GM21825 (cell line): Measurements from ENCODE around the gene SSB.
"Not testable (repeated sequence)": the region's sequence is repeated elsewhere in the genome, so short reads cannot be mapped to it uniquely, and the experiment has no call there.

Experiments used
- ATAC-seq: cut with Tn5 transposase; IDR thresholded peaks from one replicate; pipeline ENCODE4 v1.9.1; 2021; ENCODE audit warnings: mild to moderate bottlenecking, moderate library complexity; ENCODE audit not compliant: unreplicated experiment

SSB gene

DNA sequence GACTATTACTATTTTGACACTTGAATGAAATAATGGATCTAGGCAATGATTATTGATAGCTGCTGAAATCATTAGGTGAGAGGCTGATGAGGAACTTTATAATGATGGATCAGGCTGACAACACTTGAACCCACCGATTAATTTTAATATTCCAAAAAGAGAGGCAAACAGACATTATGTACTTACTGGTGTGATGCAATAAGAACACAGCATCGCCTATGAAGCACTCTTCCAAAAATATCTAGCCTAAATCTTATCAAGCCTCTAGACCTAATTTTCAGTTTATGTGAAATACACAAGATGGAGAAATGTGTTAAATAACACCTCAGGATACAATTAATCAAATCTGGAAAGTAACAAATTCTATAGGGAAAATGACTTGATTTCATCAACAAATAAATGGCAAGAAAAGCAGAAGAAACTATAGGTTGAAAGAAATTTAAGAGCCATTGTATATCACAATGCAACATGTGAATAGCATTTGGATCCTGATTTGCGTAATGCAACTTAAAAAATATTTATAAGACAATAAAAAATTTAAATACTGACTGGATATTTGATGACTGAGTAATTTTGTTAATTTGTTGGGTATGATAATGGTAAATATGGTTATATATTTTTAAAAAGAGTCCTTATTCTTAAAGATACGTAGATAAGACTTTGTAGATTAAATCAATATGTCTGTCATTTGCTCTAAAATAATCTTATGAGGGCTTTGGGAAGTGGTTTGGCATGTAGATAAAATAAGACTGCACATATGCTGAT is 17.2 kb upstream of the SSB start:
- ATAC-seq = no peak

DNA sequence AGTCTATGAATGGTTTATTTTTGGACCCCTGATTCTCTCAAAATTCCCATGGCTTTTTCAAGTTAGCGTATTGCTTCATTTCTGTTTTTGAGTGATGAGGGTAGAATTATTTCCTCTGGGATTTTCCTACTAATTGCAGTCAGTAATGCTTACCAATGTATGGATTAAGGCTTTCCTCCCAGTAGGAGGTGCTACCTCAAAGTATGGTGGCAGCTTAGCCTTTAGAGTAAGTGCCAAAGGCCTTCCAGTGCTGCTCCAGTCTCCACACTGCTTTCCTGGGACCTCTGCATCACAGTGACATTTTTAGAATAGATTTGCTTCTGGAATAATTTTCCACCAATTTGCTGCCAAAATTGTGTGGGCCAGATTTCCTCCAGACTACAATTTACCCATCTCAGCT is 16.2 kb upstream of the SSB start:
- ATAC-seq = no peak

DNA sequence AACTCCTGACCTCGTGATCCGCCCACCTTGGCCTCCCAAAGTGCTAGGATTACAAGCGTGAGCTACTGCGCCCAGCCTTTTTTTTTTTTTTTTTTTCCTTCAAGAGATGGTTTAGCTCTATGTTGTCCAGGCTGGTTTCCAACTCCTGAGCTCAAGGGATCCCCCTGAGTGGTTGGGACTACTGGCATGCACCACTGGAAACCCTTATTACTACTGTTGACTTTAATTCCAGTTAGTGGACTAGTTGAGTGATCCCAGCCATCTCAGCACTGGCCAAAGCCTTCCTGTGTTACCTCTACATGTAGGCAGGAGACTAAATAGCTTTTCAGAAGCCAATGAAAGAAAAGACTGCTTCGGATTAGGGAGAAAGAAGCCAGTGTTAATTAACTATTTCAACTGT is 8.1 kb upstream of the SSB start:
- no peak for ATAC-seq

DNA sequence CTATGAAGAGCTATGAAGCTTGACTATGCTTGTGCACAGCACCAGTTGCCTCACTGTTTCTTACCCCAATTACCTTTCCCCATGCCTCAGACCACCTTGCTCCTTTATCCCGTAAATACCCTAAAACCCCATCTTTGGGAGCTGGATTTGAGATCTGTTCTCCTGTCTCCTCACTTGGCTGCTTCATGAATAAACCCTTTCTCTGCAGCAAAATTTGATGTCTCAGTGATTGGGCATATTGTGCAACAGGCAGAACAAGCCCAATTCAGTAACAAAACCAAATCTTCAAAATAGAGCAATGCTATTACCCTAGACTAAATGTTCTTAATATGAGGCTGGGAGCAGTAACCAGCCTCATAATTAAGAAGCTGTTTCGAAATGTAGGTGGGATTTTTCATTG is 3.5 kb upstream of the SSB start:
- no peak for ATAC-seq

DNA sequence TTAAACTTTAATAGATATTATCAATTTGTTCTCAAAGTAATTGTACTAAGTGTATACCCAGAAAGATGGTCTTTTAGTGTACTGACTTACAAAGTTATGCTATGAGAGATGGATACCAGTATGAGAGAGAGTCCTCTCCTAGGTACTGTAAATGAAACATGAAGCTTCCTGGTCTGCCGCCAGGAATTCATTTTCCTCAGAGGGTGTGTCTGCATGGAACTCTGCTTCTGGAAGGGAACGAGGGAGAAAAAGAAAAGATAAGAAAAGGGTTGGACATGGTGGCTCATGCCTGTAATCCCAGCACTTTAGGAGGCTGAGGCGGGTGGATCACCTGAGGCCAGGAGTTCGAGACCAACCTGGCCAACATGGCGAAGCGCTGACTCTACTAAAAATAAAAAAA is 2.2 kb upstream of the SSB start:
- ATAC-seq = no peak

DNA sequence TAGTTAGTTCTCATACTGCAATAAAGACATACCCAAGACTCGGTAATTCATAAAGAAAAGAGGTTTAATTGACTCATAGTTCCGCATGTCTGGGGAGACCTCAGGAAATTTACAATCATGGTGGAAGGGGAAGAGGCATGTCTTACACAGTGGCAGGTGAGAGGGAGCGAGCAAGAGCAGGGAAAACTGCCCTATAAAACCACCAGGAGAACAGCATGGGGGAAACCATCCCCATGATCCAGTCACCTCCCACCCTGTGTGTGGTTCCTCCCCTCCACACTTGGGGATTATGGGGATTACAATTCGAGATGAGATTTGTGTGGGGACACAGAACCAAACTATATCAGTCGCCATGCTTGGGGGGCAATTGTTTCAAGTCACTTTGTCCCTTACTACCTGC is 1.1 kb upstream of the SSB start:
- ATAC-seq = no peak

DNA sequence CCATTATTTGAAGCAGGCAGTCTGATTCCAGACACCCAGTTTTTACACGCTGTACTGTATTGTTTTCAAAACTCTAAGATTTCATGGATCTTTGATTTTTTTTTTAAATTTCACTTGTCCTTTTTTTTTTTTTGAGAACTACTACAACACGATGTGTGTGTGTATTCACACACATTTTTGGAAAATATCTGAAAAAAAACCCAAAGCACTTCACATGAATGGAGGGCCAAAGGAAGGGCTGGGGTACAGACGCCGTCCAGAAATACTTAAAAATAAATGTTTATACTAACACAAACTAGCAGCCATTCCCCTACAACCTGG is 314 bp upstream of the SSB start:
- no peak for ATAC-seq

DNA sequence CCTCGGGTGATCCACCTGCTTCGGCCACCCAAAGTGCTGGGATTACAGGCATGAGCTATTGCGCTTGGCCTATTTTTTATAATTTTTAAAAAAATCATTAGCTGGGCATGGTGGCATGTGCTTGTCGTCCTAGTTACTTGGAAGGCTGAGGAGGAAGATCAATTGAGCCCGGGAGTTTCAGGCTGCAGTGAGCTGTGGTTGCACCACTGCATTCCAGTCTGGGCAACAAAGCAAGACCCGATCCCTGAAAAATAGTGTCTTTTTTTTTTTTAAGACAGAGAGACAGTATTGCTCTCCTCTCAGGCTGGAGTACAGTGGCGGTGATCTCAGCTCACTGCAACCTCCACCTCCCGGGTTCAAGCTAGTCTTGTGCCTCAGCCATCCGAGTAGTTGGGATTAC is 4.8 kb downstream of the SSB start:
- no peak for ATAC-seq

DNA sequence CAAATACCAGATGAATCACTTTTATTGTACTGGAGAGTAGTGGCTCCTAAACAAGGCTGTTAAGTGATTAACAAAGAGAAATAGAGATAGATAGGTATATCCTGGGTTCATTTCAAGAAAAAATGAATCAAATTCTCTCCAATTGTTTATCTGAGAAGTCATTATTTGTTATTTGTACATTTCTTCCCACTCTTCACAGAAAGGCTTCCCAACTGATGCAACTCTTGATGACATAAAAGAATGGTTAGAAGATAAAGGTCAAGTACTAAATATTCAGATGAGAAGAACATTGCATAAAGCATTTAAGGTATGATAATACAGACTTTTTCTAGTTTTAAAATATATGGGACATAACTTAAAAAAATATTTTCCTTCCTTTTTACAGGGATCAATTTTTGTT is 7.9 kb downstream of the SSB start:
- ATAC-seq = no peak

DNA sequence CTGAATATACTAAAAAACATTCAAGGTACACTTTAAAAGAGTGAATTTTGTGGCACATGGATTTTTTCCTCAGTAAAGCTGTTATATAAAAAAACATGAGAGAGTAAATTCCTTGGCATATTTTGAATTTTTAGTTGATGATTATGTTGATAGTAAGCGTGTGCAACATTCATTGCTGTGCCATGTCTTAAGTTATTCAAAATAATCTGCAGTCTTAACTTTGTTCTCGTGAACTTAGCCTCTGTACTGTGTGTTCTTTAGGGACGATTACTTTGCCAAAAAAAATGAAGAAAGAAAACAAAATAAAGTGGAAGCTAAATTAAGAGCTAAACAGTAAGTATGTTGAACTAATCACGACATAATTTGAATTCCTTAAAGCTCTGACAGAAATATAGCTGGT is 9.6 kb downstream of the SSB start:
- ATAC-seq = no peak

DNA sequence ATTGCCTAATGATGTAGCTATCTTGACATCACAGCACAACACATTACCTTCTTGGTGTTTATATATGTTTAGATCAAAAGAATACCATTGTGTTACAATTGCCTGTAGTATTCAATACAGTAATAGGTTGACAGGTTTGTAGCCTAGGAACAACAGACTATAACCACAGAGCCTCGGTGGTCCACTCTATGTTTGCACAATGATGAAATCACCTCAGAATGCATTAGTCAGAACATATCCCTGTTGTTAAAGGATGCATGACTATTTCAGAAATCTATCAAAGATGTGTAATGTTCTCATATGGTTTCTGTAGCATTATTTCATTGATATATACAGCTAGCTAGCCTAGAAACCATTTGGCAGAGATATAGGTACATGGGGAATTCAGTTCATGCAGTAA is 17.2 kb downstream of the SSB start:
- no peak for ATAC-seq

DNA sequence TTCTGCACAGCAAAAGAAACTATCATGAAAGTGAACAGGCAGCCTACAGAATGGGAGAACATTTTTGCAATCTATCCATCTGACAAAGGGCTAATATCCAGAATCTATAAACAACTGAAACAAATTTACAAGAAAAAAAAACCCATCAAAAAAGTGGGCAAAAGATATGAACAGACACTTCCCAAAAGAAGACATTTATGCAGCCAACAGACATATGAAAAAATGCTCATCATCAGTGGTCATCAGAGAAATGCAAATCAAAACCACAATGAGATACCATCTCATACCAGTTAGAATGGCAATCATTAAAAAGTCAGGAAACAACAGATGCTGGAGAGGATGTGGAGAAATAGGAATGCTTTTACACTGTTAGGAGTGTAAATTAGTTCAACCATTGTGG is 18.3 kb downstream of the SSB start:
- ATAC-seq = not testable (repeated sequence)

DNA sequence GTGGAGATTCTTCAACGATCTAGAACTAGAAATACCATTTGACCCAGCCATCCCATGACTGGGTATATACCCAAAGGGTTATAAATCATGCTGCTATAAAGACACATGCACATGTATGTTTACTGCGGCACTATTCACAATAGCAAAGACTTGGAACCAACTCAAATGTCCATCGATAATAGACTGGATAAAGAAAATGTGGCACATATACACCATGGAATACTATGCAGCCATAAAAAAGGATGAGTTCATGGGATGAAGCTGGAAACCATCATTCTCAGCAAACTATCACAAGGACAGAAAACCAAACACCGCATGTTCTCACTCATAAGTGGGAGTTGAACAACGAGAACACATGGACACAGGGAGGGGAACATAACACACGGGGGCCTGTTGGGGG is 18.7 kb downstream of the SSB start:
- not testable (repeated sequence) for ATAC-seq

DNA sequence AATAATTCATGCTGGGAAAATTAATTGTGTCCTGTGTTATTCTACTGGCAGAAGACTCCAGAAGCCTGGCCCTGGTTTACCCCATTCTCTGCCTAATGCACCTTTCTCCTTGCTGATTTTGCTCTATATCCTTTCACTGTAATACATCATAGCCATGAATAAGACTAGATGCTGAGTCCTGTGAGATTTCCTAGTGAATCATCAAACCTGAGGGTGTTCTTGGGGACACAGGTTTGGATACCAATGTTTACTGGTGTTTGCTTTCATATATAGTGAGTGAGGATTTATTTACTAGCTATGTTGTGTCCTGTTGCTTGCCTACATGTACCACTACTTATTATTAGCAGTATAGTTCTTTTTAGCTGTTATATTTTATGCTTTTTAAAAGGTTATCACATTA is 19.6 kb downstream of the SSB start:
- no peak for ATAC-seq

DNA sequence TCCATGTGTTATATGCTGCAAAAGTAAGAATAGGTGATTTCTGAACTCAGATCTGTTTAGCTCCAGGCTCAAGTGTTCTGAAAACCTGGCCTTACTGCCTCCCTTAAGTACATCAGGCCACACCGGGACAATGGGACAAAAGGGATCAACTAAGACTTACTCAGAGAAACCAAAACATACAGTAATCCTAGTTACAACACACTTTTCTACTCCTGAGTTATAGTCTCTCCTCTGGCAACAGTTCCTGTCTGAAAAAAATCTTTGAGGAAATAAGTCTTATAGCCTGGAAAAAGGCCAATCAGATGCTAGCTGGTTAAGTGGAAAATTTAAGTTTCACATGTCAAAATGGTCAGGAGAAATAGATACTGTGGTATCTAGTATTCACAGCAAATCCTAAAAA is 20.4 kb downstream of the SSB start:
- ATAC-seq = no peak

DNA sequence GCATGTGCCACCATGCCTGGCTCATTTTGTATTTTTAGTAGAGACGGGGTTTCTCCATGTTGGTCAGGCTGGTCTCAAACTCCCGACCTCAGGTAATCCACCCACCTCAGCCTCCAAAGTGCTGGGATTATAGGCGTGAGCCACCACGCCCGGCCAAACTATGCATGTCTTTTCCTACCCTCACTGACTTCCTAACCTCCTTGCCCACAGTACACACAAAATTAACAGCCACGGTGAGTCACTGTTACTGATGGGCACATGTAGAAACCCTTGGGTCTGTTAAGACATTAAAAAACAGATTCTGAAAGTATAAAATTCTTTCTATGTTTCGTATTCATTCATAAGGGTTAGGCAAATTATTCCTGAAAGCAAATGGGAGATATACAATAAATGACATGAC is 21.4 kb downstream of the SSB start:
- not testable (repeated sequence) for ATAC-seq

DNA sequence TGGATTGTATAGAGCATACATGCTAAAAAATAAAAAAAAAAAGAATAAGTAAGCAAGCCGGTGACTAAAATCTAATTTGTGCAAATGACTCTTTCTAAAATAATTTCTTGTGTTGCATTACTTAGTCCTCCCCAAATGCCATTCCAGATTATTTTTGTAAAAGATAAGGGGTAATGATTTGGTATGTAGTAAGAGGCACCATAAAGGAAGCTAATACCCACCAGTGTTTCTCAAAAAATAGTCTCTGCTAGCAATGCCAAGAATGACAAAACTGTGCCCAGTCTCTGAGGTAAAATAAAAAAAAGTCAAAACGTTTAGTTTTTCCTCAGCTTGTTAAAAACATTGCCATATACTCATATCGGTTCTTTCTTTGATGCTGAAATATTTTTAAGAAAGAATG is 23.4 kb downstream of the SSB start:
- no peak for ATAC-seq

DNA sequence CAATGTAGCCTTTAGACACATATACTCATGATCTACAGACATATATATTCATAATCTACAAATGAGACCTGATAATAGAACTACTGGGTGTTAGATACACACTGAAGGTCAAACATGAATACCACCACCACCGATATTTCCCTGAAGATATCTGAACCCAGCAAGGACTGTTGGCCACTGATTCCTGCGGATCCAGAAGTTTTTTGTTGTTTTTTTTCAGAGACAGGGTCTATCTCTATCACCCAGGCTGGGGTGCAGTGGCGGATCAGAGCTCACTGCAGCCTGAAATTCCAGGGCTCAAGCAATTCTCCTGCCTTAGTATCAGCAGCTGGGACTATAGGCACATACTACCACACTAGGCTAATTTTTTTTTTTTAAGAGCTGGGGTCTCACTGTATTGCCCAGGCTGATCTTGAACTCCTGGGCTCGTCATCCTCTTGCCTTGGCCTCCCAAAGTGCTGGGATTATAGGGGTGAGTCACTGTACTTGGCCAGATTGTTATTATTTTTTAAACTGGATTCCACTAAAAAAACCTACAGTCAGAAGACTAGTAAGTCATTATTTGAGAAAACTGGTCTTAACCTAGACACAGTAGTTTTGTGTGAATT is 24.2 kb downstream of the SSB start:
- ATAC-seq = no peak

DNA sequence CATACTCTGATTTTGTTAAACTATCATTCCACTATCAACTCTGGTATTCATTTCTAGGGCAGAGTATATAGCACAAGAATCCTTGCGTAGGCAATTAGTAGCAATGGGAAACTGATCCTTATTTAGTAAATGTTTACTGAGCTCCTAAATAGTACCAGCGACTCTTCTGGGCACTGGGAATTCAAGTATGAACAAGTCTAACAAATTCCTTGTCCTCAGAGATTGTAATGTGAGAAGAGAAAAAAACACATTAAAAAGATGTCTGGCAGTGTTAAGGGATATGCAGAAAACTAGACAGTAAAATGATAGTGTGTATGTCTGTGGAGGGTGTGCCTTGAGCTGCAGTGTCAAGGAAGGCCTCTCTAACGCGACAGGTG is 25.3 kb downstream of the SSB start:
- no peak for ATAC-seq

DNA sequence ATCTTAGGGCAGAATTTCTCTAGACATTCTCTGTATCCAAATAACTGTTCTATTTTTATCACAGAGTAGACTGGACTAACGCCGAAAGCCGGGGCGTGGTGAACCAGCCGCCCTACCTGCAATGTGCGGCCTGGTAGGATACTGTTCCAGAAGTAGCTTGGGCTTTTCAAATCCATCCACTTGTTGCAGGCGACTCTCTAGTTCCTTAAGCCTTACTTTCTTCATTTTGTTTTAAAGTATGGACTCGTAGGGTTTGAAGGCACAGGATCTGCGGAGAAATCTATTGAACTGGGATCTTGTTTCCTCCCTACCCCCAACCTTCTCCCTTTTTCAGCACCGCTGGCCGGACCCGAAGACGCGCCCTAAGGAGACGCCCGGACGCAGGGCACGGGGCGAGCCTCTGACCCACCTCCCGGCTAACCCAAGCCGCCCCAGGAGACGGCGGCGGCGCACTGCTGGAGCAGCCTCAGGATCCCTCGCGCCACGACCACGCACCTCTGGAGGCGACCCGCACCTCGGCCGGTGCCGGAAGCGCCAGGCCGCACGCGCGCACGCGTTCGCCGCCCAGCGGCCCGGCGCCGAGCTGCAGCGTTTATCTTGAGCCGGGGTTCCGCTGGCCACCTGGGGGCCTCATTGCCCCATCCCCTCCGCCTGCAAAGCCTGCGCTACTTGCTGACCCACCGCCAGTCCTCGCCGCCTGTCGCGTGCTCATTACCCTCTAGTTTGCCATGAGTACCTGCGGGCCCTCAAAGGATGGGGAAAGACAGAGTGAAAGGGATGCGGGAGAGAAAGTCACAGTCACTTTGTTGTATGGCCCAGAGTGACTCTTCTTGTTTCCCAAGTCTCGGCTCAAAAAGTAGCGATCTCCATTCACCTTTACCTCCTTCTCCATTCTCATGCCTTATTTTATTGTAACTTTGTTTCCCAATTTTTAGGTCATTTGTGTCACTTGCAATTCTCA is 26.0 kb downstream of the SSB start, which contains the start of gene METTL5:
TSS of gene METTL5 (minus strand) at position 533 of the 961 bp plus-strand sequence. CDS start at position 225, 308 bp downstream.
- ATAC-seq = peak; percentile 65

DNA sequence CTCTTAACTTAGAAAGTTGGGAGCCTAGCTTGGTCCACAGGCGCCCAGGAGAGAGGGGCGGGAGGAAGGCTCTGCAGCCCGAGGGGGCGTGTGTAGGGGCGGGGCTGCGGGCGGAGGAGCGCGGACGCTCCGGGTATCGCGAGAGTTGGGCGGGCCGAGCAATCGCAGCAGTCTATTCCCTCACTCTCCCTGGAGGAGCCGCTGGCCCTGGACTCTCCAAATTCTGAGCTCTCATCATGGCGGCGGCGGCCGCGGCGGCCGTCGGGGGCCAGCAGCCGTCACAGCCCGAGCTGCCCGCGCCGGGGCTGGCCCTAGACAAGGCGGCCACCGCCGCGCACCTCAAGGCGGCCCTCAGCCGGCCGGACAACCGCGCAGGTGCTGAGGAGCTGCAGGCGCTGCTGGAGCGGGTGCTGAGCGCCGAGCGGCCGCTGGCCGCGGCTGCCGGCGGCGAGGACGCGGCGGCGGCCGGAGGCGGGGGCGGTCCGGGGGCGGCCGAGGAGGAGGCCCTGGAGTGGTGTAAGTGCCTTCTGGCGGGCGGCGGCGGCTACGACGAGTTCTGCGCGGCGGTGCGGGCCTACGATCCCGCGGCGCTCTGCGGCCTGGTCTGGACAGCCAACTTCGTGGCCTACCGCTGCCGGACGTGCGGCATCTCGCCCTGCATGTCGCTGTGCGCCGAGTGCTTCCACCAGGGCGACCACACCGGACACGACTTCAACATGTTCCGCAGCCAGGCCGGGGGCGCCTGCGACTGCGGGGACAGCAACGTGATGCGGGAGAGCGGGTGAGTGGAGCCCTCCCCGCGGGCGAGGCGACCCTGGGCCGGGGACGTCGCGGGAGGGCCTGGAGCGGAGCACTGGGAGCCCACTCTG is 28.8 kb downstream of the SSB start, which contains the start of gene UBR3:
TSS of gene UBR3 (plus strand) at position 183 of the 869 bp plus-strand sequence. CDS start at position 237, 54 bp downstream.
- ATAC-seq = peak; percentile 84
